Ishikawa (cell line): ENCODE results near the gene TPGS2.

Experiments
- CEBPB ChIP-seq: IDR thresholded peaks from 2 replicates; pipeline ENCODE4 v1.6.1; 2012
- CREB1 ChIP-seq: IDR thresholded peaks from 2 replicates; pipeline ENCODE4 v1.6.1; 2012; ENCODE audit warnings: low read depth
- EGR1 ChIP-seq: IDR thresholded peaks from 2 replicates; pipeline ENCODE4 v1.6.1; 2012
- EP300 ChIP-seq: IDR thresholded peaks from 2 replicates; pipeline ENCODE4 v1.6.1; 2012; ENCODE audit warnings: borderline replicate concordance
- FOXM1 ChIP-seq: IDR thresholded peaks from 2 replicates; pipeline ENCODE4 v1.6.1; 2012; ENCODE audit warnings: low read depth, borderline replicate concordance
- MAX ChIP-seq: IDR thresholded peaks from 2 replicates; pipeline ENCODE4 v1.6.1; 2012
- RAD21 ChIP-seq: IDR thresholded peaks from 2 replicates; pipeline ENCODE4 v1.6.1; 2012; ENCODE audit warnings: low read depth
- REST ChIP-seq: IDR thresholded peaks from 2 replicates; pipeline ENCODE4 v1.6.1; 2012; ENCODE audit warnings: low read depth, mild to moderate bottlenecking
- TCF12 ChIP-seq: IDR thresholded peaks from 2 replicates; pipeline ENCODE4 v1.6.1; 2012; ENCODE audit warnings: low read depth
- USF1 ChIP-seq: IDR thresholded peaks from 2 replicates; pipeline ENCODE4 v1.6.1; 2012
- ZBTB7A ChIP-seq: IDR thresholded peaks from 2 replicates; pipeline ENCODE4 v1.6.1; 2012; ENCODE audit warnings: low read depth

DNA sequence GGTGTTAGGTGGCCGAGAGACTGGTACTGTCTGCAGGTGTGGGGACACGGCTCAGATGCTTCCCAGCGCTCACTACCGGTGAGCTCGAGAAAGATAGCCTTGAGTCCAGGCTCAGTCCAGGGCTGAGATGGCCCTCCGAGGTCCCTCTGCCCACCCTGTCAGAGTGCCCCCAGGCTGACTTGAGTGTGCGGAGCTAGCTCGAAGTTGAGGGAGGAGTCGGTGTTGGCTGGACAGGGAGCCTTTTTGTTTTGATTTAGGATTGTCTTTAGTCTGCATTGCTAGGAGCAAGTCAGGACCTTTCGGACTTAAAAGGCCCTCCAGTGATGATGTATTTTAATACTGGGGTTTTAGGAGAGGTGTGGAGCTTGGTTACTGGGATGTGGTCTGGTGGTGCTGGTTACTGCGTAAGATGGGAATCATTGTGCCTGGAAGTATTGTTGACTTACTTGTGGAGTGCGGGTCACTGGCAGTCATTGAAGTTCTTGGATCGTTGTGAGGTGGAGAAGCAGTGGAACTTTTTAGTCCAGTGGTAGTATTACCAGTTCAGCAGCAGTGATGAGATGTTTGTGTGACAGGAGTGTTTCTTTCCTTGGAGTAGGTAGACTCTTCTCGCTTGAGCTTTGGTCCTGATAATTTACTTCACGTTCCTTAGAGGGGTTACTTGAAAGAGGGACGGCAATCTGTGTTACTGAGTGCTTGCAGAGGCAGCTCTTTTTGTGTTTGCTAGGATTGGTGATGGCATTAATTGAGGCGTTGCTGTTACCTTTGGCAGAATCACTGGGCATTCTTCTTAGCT is 758 bp upstream of the TPGS2 start:
- no peak for TF ChIP-seq USF1
- no peak for TF ChIP-seq CEBPB
- TF ChIP-seq REST: no peak
- no peak for TF ChIP-seq ZBTB7A
- TF ChIP-seq CREB1: no peak
- TF ChIP-seq EGR1: no peak
- no peak for TF ChIP-seq MAX
- TF ChIP-seq FOXM1: no peak
- TF ChIP-seq RAD21: no peak
- no peak for TF ChIP-seq EP300
- no peak for TF ChIP-seq TCF12
